Measurements from ENCODE around the gene GOLGA7B.

The GOLGA7B gene

GRCh38 chr10:97849687-97850402, at the start of gene GOLGA7B:
Gene GOLGA7B (plus strand): TSS chr10:97849843. CDS start chr10:97850304, 461 bp downstream.
- DNase-seq (ENCODE audit: low read depth) = peak; percentile 45

- DNase-seq (ENCODE audit: low read depth) = no peak
These were observed 49.2 kb upstream of the GOLGA7B start for GRCh38 chr10:97800474-97800873.

GRCh38 chr10:97801422-97801821, 48.2 kb upstream of the GOLGA7B start:
- no peak for DNase-seq (ENCODE audit: low read depth)

GRCh38 chr10:97805096-97805884, 44.4 kb upstream of the GOLGA7B start:
- DNase-seq (ENCODE audit: low read depth) = no peak

- no peak for DNase-seq (ENCODE audit: low read depth)
These were observed 43.7 kb upstream of the GOLGA7B start for GRCh38 chr10:97805949-97806348.

GRCh38 chr10:97810446-97810845, 39.2 kb upstream of the GOLGA7B start:
- DNase-seq (ENCODE audit: low read depth) = no peak

- DNase-seq (ENCODE audit: low read depth) = no peak
These were observed 37.7 kb upstream of the GOLGA7B start for GRCh38 chr10:97811958-97812357.

- DNase-seq (ENCODE audit: low read depth) = no peak
These were observed 36.9 kb upstream of the GOLGA7B start for GRCh38 chr10:97812696-97813095.

- DNase-seq (ENCODE audit: low read depth) = no peak
These were observed 36.3 kb upstream of the GOLGA7B start for GRCh38 chr10:97813311-97813710.

- DNase-seq (ENCODE audit: low read depth) = no peak
These were observed 34.6 kb upstream of the GOLGA7B start for GRCh38 chr10:97814996-97815395.

- DNase-seq (ENCODE audit: low read depth) = no peak
These were observed 33.0 kb upstream of the GOLGA7B start for GRCh38 chr10:97816609-97817008.

GRCh38 chr10:97818572-97818971, 31.1 kb upstream of the GOLGA7B start:
- no peak for DNase-seq (ENCODE audit: low read depth)

GRCh38 chr10:97820096-97820704, 29.4 kb upstream of the GOLGA7B start:
- no peak for DNase-seq (ENCODE audit: low read depth)

- no peak for DNase-seq (ENCODE audit: low read depth)
These were observed 28.2 kb upstream of the GOLGA7B start for GRCh38 chr10:97821308-97822038.

- DNase-seq (ENCODE audit: low read depth) = no peak
These were observed 27.4 kb upstream of the GOLGA7B start for GRCh38 chr10:97822261-97822687.

GRCh38 chr10:97823734-97824133, 25.9 kb upstream of the GOLGA7B start:
- DNase-seq (ENCODE audit: low read depth) = no peak

GRCh38 chr10:97825020-97825760, 24.5 kb upstream of the GOLGA7B start:
- DNase-seq (ENCODE audit: low read depth) = no peak

GRCh38 chr10:97826892-97827291, 22.8 kb upstream of the GOLGA7B start:
- DNase-seq (ENCODE audit: low read depth) = no peak

GRCh38 chr10:97827702-97828291, 21.8 kb upstream of the GOLGA7B start:
- DNase-seq (ENCODE audit: low read depth) = no peak

- no peak for DNase-seq (ENCODE audit: low read depth)
These were observed 20.9 kb upstream of the GOLGA7B start for GRCh38 chr10:97828721-97829120.

- DNase-seq (ENCODE audit: low read depth) = no peak
These were observed 19.6 kb upstream of the GOLGA7B start for GRCh38 chr10:97830064-97830463.

Measured in stimulated activated CD8-positive, alpha-beta memory T cell treated with anti-CD3 and anti-CD28 coated beads, Interleukin-4, amount 100 ng/mL, for 24 hours (primary cell).